GM18502 (cell line): ENCODE data around the gene RANBP9.
A peak's percentile ranks its signal among the peaks of the same experiment; 100 is the strongest.

Experiments
- ATAC-seq: cut with Tn5 transposase; IDR thresholded peaks from one replicate; pipeline ENCODE4 v1.9.1; 2021; ENCODE audit warnings: mild to moderate bottlenecking; ENCODE audit not compliant: unreplicated experiment, poor library complexity

The RANBP9 gene

GRCh38 chr6:13711733-13712598 is at the start of gene RANBP9:
TSS of gene RANBP9 (minus strand) at chr6:13711835. CDS start at chr6:13711505, 330 bp downstream.
- peak; percentile 81 for ATAC-seq

GRCh38 chr6:13760307-13761304 is 49.0 kb upstream of the RANBP9 start:
- ATAC-seq: no peak

GRCh38 chr6:13759025-13759424 is 47.4 kb upstream of the RANBP9 start:
- no peak for ATAC-seq

GRCh38 chr6:13754644-13755043 is 43.0 kb upstream of the RANBP9 start:
- ATAC-seq: no peak

DNA sequence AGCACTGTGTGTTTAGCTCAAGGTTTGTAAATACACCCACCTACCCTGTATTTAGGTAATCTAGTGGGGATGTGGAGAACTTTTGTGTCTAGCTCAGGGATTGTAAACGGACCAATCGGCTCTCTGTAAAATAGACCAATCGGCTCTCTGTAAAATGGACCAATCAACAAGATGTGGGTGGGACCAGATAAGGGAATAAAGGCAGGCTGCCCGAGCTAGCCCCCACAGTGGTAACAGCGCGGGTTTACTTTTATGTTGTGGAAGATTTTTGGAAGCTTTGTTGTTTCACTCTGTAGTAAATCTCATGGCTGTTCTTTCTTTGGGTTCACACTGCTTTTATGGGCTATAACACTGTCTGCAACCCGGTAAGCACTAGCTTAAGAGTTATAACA is 32.1 kb upstream of the RANBP9 start:
- no peak for ATAC-seq

GRCh38 chr6:13742961-13743735 is 31.5 kb upstream of the RANBP9 start:
- no peak for ATAC-seq

DNA sequence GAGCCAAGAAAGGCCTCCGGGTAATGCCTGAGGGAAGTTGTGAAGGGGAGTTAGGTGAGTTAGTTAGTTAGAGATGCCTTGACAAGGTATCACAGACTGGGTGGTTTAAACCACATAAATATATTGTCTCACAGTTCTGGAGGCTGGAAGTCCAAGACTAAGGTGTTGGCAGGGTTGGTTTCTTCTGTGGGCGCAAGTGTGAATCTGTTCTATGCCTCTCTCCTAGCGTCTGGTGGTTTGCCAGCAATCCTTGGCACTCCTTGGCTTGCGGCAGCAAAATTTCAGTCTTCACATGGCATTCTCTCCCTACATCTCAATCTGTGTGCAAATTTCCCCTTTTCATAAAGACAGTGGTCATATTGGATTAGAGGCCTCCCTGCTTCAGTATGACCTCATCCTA is 29.7 kb upstream of the RANBP9 start:
- no peak for ATAC-seq

DNA sequence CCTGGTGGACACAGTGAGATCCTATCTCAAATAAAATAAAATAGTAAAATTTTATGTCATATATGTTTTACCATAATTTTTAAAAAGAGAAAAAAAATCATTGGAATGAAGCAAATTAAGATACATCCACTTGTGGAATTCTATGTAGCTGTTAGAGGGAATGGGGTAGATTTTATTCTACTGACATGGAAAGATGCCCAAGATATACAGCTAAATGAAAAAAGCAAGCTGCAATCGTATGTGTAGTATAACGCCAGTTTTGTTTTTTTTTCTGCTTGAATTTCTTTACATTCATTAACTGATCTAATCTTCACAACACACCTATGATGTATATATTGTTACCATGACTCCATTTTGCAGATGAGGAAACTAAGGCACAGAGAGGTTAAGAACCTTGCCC is 23.4 kb upstream of the RANBP9 start:
- no peak for ATAC-seq

DNA sequence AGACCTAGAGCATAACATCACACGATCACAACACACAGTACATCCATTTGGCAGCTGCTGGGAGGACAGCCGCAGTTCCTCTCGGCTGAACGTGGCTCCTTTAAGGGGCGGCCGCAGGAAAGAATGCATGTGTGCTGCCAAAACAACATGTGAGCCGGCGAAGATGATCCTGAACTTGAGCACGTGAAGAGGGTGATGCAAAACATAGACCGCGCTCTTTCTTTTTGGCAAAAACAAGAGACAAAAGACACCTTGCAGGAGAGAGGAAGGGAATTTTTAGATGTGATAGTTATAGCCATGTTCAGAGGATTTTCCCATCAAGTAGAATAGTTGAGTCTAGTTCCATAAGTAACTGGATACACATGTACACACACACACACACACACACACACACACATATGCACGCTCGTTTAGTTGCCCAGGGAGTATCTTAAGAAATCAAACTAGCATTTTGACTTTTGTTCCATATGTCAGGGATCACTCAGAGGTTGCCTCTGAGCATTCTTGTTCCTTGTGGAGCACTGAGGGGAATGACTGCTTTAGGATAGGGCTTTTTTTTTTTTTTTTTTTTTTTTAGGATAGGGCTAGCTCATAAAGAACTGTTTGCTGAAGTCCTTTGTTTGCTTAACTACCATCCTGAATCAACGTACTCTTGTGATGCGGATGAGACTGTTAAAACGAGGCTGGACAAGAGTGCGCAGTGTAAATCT is 21.7 kb upstream of the RANBP9 start:
- ATAC-seq: no peak

DNA sequence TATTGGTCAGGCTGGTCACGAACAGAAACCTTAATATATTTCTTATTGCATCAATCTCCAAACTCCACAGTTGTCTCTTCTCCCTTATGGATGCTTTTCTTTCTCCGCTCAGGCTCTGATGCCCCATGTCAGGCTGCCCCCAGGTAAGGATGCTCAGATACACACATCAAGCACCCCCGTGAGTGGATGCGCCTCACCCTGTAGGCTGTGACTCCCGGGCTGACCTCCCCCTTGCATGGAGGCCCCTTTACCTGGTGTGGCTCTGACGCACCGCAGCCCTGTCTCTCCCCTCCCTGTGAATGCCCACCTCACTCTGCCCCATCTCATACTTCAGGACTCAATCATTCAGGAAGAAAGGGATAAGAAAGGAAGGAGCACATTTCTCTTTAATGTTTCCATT is 19.1 kb upstream of the RANBP9 start:
- ATAC-seq: no peak

DNA sequence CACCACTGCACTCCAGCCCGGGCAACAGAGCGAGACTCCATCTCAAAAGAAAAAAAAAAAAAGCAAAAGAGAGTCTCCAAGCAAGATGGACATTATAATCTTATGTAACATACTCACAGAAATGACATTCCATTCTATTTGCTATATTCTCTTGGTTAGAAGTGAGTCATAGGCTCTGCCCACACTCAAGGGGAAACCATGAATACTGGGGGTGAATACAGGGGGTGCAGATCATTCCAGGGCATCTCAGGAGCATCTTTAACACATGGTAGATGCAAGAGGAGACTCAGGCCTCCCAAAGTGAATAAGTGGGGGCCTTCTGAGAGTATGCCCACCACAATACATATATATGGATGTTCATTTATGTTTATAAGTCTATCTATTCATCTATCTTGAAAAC is 18.3 kb upstream of the RANBP9 start:
- no peak for ATAC-seq

DNA sequence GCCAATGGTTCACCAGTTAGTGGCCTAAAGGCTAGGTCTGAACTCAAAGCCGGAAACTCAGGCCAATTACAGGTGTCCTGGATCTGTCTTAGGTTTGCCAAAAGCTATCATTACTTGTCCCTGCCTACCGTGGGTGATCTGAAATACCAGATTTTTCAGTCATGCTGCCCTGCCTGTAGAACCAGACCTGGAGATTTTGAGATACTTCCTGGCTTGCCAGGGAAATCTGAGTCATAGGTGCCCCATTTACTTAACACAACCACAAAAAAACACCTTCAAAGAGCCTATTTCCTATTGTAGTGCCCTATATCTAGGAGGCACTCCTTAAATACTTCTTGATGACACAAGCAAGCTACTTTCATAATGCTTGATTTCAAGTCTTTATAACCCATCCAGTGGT is 13.9 kb upstream of the RANBP9 start:
- no peak for ATAC-seq

GRCh38 chr6:13725052-13725451 is 13.4 kb upstream of the RANBP9 start:
- ATAC-seq: no peak

GRCh38 chr6:13724182-13724581 is 12.5 kb upstream of the RANBP9 start:
- no peak for ATAC-seq

- no peak for ATAC-seq
These were observed 11.2 kb upstream of the RANBP9 start for GRCh38 chr6:13722880-13723279.

- no peak for ATAC-seq
These were observed 6.5 kb upstream of the RANBP9 start for GRCh38 chr6:13718123-13718458.

GRCh38 chr6:13716955-13717295 is 5.3 kb upstream of the RANBP9 start:
- no peak for ATAC-seq

GRCh38 chr6:13716225-13716954 is 4.8 kb upstream of the RANBP9 start:
- ATAC-seq: no peak

GRCh38 chr6:13715444-13715883 is 3.8 kb upstream of the RANBP9 start:
- ATAC-seq: no peak
